HG03520 (cell line): ENCODE data around the gene PHLPP1.

ENCODE experiments used
- ATAC-seq: cut with Tn5 transposase; IDR thresholded peaks from one replicate; pipeline ENCODE4 v1.9.1; 2021; ENCODE audit warnings: mild to moderate bottlenecking, moderate library complexity; ENCODE audit not compliant: unreplicated experiment

Gene PHLPP1

DNA sequence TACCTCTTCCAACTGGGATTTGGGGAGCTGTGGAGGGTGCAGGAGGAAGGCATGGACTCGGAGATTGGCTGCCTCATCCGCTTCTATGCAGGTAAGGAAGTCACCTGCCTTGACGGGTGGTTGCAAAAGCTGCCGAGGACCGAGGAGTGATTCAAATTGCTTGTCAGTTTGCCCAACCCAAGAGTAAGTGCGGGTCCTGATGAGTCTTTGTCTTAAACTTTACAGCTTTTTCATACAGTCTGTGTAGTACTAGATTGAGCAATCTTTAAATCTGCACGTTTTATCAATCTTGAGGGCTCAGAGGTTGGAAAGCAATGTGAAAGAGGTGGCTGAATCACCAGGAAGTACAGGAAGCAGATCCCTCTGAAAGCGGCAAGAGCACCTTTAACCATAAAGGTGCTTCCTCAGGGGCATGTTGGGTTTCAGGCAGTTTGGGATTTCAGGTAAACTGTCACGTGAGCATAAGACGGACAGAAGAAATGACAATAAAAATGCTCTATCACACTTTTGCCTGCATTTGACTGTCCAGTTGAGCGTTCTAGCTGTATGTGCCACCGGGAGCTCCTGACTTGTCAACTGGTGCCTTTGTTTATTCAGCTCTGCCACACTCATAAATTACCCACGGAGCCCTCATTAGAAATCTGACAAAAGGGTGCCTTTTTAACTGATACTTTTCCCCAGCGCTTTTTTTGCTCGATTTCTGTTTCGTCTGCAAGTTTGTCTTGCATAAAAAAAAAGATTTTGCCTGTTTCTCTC lies 2.0 kb downstream of the PHLPP1 start:
- no peak for ATAC-seq

- no peak for ATAC-seq
Observed at GRCh38 chr18:62717925-62718800, 2.8 kb downstream of the PHLPP1 start.

DNA sequence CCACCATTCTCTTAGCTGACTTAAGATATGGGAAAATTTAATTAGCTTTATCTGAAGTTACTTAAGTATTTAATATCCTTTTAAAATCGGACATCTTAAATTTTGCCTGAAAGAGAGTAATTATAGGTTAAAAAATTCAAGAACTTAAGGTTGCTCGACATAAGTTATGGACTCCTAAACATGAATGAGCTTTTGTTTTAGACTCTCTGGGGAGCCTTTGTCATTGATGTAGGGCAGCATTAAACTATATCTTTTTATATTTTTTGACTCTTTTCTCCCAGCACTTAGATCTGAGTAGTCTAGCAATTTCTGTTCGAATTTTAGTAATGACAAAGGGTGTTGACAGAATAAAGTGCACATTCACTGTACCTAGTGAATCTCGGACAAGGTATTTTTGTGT lies 4.7 kb downstream of the PHLPP1 start:
- no peak for ATAC-seq

- ATAC-seq: no peak
Observed at GRCh38 chr18:62720766-62721613, 5.6 kb downstream of the PHLPP1 start.

GRCh38 chr18:62721839-62722795 lies 6.8 kb downstream of the PHLPP1 start:
- no peak for ATAC-seq

DNA sequence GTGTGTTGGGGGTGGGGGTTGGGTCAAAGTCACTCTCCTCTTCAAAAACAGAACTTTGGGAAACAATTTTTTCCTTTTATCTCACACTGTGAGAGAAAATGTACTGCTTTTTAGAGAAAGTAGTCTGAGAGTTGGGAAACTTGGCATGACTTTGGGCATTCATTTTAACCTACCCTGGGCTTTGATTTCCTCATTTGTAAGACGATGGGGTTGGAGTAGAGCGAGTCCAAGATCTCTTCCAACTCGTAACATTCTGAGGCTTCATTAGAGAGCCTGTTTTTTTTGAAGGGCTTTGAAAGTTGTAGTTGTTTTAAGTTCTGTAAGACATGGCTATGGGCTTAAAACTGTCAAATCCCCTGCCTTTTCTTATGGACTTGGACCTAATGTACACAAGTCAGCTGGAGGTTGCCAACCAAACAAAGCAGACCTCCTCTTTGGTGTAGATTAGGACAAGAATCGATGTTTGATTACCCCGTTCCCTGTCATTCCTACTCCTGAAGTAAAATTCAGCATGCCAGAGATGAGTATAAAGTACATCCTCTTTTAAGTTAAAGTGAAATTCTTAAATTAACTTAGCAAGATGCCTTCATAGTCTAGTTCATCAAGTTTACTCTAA lies 8.4 kb downstream of the PHLPP1 start:
- ATAC-seq: no peak

- ATAC-seq: no peak
Observed at GRCh38 chr18:62725896-62726295, 10.6 kb downstream of the PHLPP1 start.

DNA sequence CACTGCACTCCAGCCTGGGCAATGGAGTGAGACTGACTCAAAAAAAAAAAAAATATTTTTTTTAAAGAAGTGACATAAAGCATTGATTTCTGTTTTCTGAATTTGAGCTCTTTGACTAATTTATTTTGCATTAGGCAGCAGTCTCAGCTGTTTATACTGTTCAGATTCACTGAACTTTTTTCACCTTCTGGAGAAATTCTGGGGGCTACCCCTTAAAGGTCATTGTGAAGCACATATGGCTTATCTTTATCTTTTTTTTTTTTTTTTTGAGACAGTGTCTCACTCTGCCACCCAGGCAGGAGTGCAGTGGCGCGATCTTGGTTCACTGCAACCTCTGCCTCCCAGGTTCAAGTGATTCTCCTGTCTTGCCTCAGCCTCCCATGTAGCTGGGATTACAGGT lies 12.9 kb downstream of the PHLPP1 start:
- no peak for ATAC-seq

DNA sequence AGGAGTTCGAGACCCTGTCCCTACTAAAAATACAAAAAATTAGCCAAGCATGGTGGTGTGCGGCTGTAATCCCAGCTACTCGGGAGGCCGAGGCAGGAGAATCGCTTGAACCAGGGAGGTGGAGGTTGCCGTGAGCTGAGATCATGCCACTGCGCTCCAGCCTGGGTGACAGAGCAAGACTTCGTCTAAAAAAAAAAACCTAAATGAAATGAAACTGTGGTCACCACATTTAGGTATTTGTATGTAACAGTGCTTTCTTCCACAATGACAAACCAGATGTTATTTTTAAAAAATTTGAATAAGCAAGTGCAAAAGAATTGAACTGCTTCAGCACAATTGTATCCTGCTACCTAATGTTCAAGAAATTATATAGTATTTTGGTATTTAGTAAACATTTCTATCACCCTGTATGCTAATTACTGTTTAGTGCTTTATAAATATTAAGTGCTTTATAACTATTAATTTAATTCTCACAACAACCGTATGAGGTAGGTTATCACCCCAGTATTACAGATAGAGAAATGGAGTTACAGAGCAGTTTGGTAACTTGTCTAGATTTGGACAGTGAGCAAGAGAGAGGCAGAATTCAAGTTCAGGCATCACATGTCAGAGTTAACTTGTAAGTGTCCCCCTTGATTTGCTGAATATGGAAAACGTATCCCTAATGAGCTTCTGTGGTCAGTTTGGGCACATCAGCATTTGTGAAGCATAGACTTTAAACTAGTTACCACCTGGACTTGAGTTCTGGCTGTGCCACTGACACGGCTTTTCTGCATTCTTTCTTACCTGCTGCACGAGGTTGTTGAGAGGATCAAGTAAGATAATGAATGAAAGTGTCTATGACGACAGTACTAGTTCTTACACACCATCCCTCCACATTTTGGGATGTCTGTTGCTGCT lies 14.4 kb downstream of the PHLPP1 start:
- ATAC-seq: no peak

DNA sequence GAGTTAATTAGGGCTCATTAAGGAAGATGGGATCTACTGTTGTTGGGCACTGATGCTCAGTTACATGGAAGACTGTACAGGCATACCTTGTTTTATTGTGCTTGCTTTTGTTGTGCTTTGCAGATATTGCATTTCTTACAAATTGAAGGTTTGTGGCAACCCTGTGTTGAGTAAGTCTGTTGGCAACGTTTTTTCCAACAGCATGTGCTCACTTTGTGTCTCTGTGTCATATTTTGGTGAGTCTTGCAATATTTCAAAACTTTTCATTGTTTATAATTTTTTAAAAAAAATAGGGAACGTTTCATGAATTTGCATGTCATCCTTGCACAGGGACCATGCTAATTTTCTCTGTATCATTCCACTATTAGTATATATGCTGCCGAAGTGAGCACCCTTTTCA lies 15.6 kb downstream of the PHLPP1 start:
- no peak for ATAC-seq

- no peak for ATAC-seq
Observed at GRCh38 chr18:62732617-62733016, 17.3 kb downstream of the PHLPP1 start.

DNA sequence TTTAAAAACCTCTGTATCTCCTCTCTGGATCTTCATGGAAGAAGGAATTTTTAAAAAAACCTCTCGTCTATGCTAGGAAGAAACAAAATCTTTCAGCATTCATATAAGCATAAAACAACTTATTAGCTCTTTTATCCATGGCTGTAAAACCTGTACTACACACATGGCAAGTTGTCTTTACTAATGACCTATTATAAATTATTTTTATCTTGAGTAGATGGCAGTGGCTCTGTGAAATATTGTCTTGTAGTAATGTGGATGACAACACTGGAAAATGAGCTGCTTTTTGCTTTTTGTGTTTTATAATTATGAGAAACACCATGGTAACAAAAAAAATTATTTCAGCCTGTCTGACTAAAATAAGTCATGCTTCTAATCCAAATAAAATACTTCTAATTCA lies 18.9 kb downstream of the PHLPP1 start:
- no peak for ATAC-seq

- no peak for ATAC-seq
Observed at GRCh38 chr18:62735387-62735786, 20.0 kb downstream of the PHLPP1 start.

- ATAC-seq: no peak
Observed at GRCh38 chr18:62736077-62736855, 20.9 kb downstream of the PHLPP1 start.

GRCh38 chr18:62737241-62737873 lies 22.0 kb downstream of the PHLPP1 start:
- no peak for ATAC-seq

GRCh38 chr18:62738639-62739038 lies 23.3 kb downstream of the PHLPP1 start:
- ATAC-seq: no peak

DNA sequence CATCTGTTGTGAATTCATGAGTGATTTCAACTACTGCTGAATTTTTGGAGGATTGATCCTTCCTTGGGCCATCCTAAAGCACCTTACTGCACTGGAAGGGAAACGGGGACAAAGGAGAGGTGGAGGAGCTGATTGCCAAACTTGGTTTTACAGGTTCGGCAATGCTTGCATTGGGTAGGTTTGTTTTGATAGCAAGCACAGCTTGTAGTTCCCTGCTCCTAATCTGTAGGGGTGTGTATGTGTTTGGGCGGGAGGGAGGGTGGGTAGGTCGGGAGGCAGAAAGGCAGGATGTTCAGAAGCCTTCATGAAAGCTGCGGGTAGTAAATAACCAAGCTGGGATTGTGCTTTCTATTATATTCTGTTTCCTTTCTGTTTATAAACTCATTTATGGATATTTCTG lies 24.6 kb downstream of the PHLPP1 start:
- ATAC-seq: no peak
